ENCODE data around the gene AK1.

AK1 gene

DNA sequence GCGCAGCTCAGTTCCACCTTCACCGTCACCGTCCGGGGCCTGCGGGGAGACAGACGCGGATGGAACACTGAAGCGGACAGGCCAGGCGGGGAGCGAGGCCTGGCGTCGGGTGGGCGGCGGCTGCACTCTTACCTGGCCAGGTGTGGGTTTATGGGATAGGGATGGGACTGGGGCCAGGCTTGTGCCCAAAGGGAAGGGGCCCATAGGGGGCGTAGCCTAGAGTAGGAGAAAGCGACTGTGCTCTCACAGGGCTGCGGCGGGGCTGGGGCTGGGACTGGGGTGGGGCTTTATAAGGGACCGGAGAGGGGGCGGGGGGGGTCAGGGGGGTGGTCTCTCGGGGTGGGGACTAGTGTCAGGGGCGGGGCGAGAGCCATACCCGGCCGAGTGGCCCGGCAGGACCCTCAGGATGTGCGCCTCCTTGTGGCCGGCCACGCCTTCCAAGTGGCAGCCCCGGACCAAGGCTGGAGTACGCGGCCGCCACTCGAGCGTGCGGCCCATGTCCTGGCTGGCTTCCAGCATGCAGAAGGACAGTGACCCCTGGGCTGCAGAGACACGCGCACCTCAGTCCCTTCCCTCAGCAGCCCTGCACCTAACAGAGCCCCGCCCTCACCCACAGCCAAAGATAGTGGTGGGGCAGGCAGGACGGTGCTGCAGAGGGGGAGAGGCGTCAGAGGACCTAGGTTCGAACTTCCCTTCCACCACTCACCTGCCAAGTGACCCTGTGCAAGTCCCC, 52.0 kb downstream of the AK1 start:
- TF ChIP-seq, protein P1, sequence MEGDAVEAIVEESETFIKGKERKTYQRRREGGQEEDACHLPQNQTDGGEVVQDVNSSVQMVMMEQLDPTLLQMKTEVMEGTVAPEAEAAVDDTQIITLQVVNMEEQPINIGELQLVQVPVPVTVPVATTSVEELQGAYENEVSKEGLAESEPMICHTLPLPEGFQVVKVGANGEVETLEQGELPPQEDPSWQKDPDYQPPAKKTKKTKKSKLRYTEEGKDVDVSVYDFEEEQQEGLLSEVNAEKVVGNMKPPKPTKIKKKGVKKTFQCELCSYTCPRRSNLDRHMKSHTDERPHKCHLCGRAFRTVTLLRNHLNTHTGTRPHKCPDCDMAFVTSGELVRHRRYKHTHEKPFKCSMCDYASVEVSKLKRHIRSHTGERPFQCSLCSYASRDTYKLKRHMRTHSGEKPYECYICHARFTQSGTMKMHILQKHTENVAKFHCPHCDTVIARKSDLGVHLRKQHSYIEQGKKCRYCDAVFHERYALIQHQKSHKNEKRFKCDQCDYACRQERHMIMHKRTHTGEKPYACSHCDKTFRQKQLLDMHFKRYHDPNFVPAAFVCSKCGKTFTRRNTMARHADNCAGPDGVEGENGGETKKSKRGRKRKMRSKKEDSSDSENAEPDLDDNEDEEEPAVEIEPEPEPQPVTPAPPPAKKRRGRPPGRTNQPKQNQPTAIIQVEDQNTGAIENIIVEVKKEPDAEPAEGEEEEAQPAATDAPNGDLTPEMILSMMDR (IDR thresholded peaks at IDR 0.05) = no peak
- Histone ChIP-seq H3K4me3 (no peak overlapping the region), H3K27ac (peak overlapping the region in 1 of 2 donors; percentile 88)
- DNase-seq (ENCODE audit: low spot score) = no peak

DNA sequence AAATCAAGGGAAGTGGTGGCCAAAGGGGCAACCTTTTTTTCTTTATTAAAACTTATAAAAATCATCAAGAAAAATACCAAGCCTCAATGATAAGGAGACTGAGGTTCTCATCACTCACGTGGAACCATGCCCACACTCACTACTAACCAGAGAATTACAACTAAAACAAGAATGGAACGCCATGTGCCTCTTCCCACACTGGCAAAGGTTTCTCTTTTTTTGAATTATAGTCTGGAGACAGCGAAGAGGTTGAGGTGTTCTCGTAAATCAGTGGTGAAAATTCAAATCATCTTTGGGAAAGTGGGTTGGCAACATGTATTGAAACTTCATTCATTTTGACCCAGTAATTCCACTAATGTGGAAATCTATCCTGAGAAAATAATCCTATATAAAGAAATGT, 55.4 kb downstream of the AK1 start:
- TF ChIP-seq, protein P1 (IDR thresholded peaks at IDR 0.05) = no peak
- Histone ChIP-seq H3K27ac (no peak overlapping the region), H3K4me3 (no peak overlapping the region)
- no peak for DNase-seq (ENCODE audit: low spot score)

DNA sequence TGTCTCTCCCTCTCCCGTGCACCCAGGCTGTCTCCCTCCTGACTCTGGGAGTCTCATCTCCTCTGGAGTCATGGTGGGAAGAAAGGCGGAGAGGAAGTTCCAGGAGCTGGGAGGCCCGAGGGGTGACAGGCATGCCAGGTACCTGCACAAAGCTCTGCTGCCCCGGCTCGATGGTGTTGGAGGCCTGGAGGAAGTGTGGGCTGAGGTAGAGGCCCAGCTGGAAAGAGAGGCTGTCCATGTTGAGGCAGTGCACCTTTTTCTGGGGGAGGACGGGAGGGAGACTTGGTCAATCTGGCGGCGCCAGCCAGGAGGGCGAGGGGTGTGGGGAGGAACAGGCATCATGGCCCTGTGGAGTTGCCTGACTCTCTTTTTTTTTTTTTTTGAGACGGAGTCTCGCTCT, 58.9 kb downstream of the AK1 start:
- DNase-seq (ENCODE audit: low spot score) = no peak
- Histone ChIP-seq H3K4me3 (no peak overlapping the region), H3K27ac (peak overlapping the region in 1 of 2 donors; percentile 27)
- TF ChIP-seq, protein P1 (IDR thresholded peaks at IDR 0.05) = no peak

DNA sequence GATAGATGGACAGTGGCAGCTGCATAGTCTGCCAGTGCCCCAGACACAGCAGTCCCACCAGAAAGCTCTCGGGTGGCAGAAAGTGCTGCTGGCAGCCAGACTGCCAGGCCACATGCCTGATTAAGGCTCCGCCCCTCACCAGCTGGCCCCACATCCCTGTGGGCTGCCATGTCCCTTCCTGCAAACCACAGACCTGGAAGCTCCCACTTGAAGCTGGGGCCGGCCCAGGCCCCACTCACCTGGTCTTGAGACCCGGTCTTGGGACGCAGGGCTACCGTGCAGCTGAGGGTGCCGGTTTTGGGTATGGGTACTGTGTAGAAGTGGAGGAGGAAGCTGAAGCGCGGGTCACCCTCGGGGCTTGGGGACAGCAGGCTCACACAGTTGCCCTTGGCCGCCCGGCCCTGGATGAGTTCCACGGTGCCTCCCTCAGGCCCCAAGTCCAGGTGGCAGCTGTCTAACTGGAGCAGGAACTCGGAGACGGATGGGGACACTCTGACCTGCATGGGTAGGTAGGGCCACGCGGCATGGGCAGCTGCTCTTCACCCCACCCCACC, 59.5 kb downstream of the AK1 start:
- H3K27ac ChIP-seq = peak overlapping the region in 1 of 2 donors; percentile 27
- no peak for DNase-seq (ENCODE audit: low spot score)
- TF ChIP-seq, protein P1 (IDR thresholded peaks at IDR 0.05) = no peak
- H3K4me3 ChIP-seq = no peak overlapping the region

DNA sequence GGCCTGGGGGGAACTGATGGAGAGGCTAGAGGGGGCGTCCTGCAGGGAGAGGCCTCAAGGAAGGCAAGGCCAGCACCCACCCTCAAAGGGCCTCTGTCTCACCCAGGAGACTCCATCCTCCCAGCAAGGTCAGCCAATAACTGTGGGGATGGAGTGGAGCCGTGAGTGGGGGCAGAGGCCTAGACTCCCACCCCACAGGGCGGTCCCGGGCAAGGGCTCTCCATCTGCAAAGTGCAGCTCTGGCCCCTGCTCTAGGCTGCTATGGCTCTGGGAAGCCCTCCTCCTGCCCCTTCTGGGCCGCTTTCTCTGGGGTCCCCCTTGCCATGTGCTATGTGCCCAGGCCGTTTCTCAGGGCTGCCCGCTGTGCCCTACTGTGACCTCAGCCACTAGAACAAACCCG, 60.7 kb downstream of the AK1 start:
- H3K4me3 ChIP-seq = no peak overlapping the region
- DNase-seq (ENCODE audit: low spot score) = no peak
- peak overlapping the region in 1 of 2 donors; percentile 27 for H3K27ac ChIP-seq
- TF ChIP-seq, protein P1 (IDR thresholded peaks at IDR 0.05) = no peak

Measured in coronary artery (tissue), 2 donors.